Ovary (tissue), 9 donors: ENCODE results near the gene PPM1H. TPM values are rescaled to one million over a fixed set of nuclear protein-coding genes. Genes with fewer than 3 reads are reported as not detected.

ENCODE experiments used
- DNase-seq, 5 donors: peaks; one replicate each; pipeline ENCODE4 v3.0.0-alpha.2; 2019 to 2020
- H3K27ac ChIP-seq, 2 donors: fragments of 200-600 bp; one replicate each; pipeline versions ENCODE4 v1.5.1 to v1.8.0; 2019 to 2022
- H3K27me3 ChIP-seq: fragments of 200-600 bp; one replicate; pipeline ENCODE4 v1.8.0; 2022
- H3K36me3 ChIP-seq: fragments of 200-600 bp; sonication (generic); one replicate; pipeline ENCODE4 v1.5.1; 2019
- H3K4me1 ChIP-seq: one replicate; pipeline ENCODE4 v1.8.1; 2013; ENCODE audit warnings: mild to moderate bottlenecking, moderate library complexity; ENCODE audit not compliant: insufficient read depth
- H3K4me3 ChIP-seq: fragments of 200-600 bp; sonication (generic); one replicate; pipeline ENCODE4 v1.5.1; 2017
- H3K9me3 ChIP-seq, 2 donors: fragments of 200-600 bp in 1 of 2; sonication (generic) in 1 of 2; one replicate each; pipeline versions ENCODE4 v1.5.1 to v1.8.1; 2013 to 2019; ENCODE audit warnings: mild to moderate bottlenecking in 1 of 2, moderate library complexity in 1 of 2
- CTCF ChIP-seq, 3 donors: fragments of 450-650 bp in 2 of 3; fragments of 200-600 bp in 1 of 3; IDR thresholded peaks; one replicate each; pipeline versions ENCODE4 v1.5.1 to v1.8.0; 2016 to 2022; ENCODE audit warnings: antibody characterized with exemption in 3 of 3, mild to moderate bottlenecking in 1 of 3
- EP300 ChIP-seq: sonication (generic); formaldehyde crosslinking; IDR thresholded peaks from one replicate; pipeline ENCODE4 v1.6.1; 2017; ENCODE audit warnings: antibody characterized with exemption
- POLR2A ChIP-seq: fragments of 450-650 bp; IDR thresholded peaks from one replicate; pipeline ENCODE4 v1.6.1; 2017; ENCODE audit warnings: antibody characterized with exemption, mild to moderate bottlenecking, moderate library complexity
- WGBS, 3 donors: extraction: QIAGEN DNeasy Blood & Tissue Kit in 1 of 3; methylation state at CpG; one replicate each; pipeline versions ENCODE4 v1.1.5 to v1.1.7; 2013 to 2017; 5-methylcytosine and 5-hydroxymethylcytosine counted together
- intact Hi-C, 4 donors: fragments of 100-400 bp; cut with DNase I; formaldehyde crosslinking; loops; one replicate each; pipeline versions ENCODE4 v1.11.0 to v1.15.1; 2022 to 2023
- polyA plus RNA-seq, 2 donors: library from polyadenylated mRNA; stranded (reverse); fragments of 200-250 nt in 1 of 2; fragments of 350-450 nt in 1 of 2; fragmentation: Illumina TruSeq in 1 of 2; extraction: RNeasy Lipid Tissue Mini Kit (QIAGEN cat#74804) in 1 of 2; gene quantifications; one replicate each; pipeline ENCODE4 v1.2.3, GENCODE V29; 2013 to 2014
- total RNA-seq, 7 donors: library from RNA; depleted of rRNA in 2 of 7; stranded (reverse); fragments of >200 nt in 2 of 7; fragmentation: NEBNext Ultra II Directional in 3 of 7; extraction: Animal tissue kit (Norgen Biotek cat#: 25700) in 3 of 7; gene quantifications; one replicate each; pipeline versions ENCODE4 v1.1.0 to v1.2.4, GENCODE V29; 2016 to 2023
- donor health status: DM: no; HTN: no; CAD: no; lungs with moderate emphysema.
- donor health status: DM: no; HTN: no; CAD: no.
- donor health status: Bipolar disorder and iron deficiency.
- donor health status: DM: yes; HTN: yes; CAD: no.
- donor health status: DM: no; HTN: no; CAD: no.
- donor health status: DM: yes; HTN: yes; CAD: no.

Gene PPM1H
- total and polyA plus RNA-seq, 9 donors: 1.6 to 45.4 (median 12.0) TPM

- no peaks in the 10 kb centered on the region for H3K27me3 ChIP-seq
Measured at GRCh38 chr12:62839869-62840660, 94.9 kb downstream of the PPM1H start.

GRCh38 chr12:62834971-62835547, 99.9 kb downstream of the PPM1H start:
- no peaks in the 10 kb centered on the region for H3K36me3 ChIP-seq
- 41 to 52% (median 45%) methylated on average over 10 of the region's 10 CpGs for WGBS, 3 donors
- peak in 2 of 5 donors; percentile 20 to 56 for DNase-seq
- no peaks in the 10 kb centered on the region for H3K9me3 ChIP-seq
- no peak overlapping the region for H3K27ac ChIP-seq
- H3K4me3 ChIP-seq: no peak overlapping the region
- H3K4me1 ChIP-seq: no peaks in the 10 kb centered on the region
- TF ChIP-seq EP300 (no peak), POLR2A (no peak), CTCF (IDR thresholded peaks at IDR 0.05) (no peak)
- intact Hi-C loops: no loop called here
- H3K27me3 ChIP-seq: no peaks in the 10 kb centered on the region

More at GRCh38 chr12:62839869-62840660, 94.9 kb downstream of the PPM1H start:
- WGBS, 3 donors: 92 to 96% (median 94%) methylated on average over 5 of the region's 5 CpGs
- TF ChIP-seq POLR2A: no peak
- TF ChIP-seq EP300: no peak
- TF ChIP-seq CTCF (IDR thresholded peaks at IDR 0.05): no peak
- Histone ChIP-seq H3K27ac (no peak overlapping the region), H3K4me1 (no peaks in the 10 kb centered on the region), H3K4me3 (no peak overlapping the region), H3K36me3 (no peaks in the 10 kb centered on the region), H3K9me3 (no peaks in the 10 kb centered on the region)
- DNase-seq: no peak
- intact Hi-C loops: no loop called here

- Histone ChIP-seq H3K27me3 (no peaks in the 10 kb centered on the region), H3K9me3 (no peaks in the 10 kb centered on the region), H3K36me3 (no peaks in the 10 kb centered on the region), H3K4me3 (no peak overlapping the region), H3K4me1 (no peaks in the 10 kb centered on the region), H3K27ac (no peak overlapping the region)
- intact Hi-C loops: no loop called here
- DNase-seq: peak; percentile 55 to 88 (median 68)
- WGBS, 3 donors: 14 to 25% (median 17%) methylated on average over 4 of the region's 4 CpGs
- TF ChIP-seq EP300 (no peak), CTCF (IDR thresholded peaks at IDR 0.05) (no peak), POLR2A (no peak)
Measured at GRCh38 chr12:62834406-62834805, 100.5 kb downstream of the PPM1H start.

GRCh38 chr12:62833634-62834033, 101.3 kb downstream of the PPM1H start:
- Histone ChIP-seq H3K4me3 (no peak overlapping the region), H3K4me1 (no peaks in the 10 kb centered on the region), H3K27ac (no peak overlapping the region), H3K36me3 (no peaks in the 10 kb centered on the region), H3K9me3 (no peaks in the 10 kb centered on the region), H3K27me3 (no peaks in the 10 kb centered on the region)
- intact Hi-C loops: no loop called here
- WGBS, 3 donors: 95 to 97% (median 97%) methylated on average over 6 of the region's 6 CpGs
- TF ChIP-seq CTCF (IDR thresholded peaks at IDR 0.05) (no peak), EP300 (no peak), POLR2A (no peak)
- DNase-seq: no peak
